ENCODE results near the gene PTPRN.

DNA sequence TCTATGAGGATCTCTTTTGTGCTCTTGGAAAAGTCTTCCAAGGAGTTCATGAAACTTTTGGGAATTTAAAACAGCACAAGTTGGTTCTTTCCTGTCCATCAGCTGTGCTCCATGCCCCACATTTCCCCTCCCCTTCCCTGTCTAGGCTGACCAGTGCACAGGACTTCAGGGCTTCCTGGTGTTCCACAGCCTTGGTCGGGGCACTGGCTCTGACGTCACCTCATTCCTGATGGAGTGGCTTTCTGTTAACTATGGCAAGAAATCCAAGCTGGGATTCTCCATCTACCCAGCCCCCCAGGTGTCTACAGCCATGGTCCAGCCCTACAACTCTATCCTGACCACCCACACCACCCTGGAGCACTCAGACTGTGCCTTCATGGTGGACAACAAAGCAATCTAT, 38.2 kb downstream of the PTPRN start:
- TF ChIP-seq SP1 (IDR thresholded peaks at IDR 0.05) (no peak), CTBP1 (IDR thresholded peaks at IDR 0.05; ENCODE audit: borderline replicate concordance) (no peak), L3MBTL2 (conservative IDR thresholded peaks at IDR 0.05) (no peak), LEF1 (IDR thresholded peaks at IDR 0.05; ENCODE audit: borderline replicate concordance) (no peak), BHLHE40 (IDR thresholded peaks at IDR 0.05; ENCODE audit: borderline replicate concordance) (no peak), ELF4 (IDR thresholded peaks at IDR 0.05) (no peak), TARDBP (IDR thresholded peaks at IDR 0.05) (no peak)
- TF ChIP-seq, protein P1, sequence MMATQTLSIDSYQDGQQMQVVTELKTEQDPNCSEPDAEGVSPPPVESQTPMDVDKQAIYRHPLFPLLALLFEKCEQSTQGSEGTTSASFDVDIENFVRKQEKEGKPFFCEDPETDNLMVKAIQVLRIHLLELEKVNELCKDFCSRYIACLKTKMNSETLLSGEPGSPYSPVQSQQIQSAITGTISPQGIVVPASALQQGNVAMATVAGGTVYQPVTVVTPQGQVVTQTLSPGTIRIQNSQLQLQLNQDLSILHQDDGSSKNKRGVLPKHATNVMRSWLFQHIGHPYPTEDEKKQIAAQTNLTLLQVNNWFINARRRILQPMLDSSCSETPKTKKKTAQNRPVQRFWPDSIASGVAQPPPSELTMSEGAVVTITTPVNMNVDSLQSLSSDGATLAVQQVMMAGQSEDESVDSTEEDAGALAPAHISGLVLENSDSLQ (IDR thresholded peaks at IDR 0.05): no peak

Data from HEK293T (cell line).